Epidermal melanocyte (primary cell): ENCODE measurements around the gene TTLL10.
A peak's percentile ranks its signal among the peaks of the same experiment; 100 is the strongest.

Source experiments
- DNase-seq: peaks from one replicate; pipeline ENCODE4 v3.0.0; 2011; ENCODE audit warnings: low spot score; ENCODE audit not compliant: insufficient read length

Gene TTLL10

DNA sequence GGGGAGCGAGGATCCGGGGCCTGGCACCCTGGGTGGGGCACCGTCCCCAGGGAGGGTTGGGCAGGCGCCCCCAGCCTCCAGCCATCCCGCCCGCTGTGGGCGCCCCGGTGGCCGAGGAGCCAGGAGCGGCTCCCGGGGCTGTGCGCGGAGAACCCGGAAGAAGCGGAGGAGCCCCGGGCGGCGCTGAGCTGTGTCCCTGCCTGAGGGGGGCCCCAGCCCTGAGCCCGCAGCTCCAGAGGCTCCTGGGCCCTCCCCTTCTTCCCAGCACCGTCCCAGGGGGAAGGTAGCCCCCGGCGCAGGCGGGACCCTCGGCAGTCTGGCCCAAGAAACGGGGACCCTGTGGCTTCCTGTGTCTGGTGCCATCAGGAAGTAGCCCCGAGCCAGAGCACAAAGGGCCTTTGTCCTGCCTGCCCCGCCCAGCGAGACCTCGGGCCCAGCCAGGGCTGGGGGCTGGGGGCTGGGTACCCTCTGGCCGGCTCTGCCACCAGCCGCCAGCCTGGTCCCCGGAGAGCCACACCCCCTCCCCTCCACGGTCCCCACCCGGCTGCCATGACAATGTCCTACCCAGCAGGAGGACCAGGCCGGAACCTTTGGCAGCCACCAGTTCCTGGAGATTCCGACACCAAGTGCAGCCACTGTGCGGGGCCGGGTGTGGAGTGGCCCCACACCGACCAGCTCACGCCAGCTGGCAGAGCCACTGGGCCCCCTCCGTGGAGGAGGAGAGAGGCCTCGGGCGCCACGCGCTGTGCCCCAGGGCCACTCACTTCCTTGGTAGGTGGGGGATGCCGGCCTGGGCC, 15.6 kb upstream of the TTLL10 start:
- peak; percentile 81 for DNase-seq

DNA sequence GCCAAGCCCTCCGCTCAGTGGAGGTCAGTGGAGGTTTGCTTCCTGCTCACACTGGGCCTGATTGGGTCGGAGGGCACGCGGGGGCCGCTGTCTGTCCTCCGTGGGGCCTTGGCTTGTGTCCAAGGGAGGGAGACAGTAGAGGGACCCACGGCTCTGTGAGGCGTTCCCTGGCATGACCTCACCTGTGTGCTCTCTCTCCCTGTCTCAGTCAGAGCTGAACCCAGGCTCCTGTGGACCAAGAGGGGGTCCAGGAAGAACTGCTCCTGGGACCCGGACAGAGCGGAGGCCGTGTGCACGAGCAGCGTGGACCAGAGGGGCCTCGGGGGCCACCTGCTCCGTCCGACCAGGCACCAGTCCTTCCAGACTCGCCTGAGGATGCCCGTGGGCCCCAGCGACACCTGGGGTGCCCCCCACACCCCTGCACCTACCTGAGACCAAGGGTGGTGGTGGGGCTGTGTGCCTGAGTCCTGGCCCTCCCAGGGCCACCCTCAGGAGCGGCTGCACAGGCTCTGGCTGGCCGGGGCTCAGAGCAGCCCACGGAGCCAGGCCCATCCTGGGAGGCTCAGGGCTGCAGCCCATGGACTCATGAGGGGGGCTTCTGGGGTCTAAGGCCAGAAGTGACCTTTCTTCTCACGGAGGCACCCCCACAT, 13.3 kb upstream of the TTLL10 start:
- no peak for DNase-seq

DNA sequence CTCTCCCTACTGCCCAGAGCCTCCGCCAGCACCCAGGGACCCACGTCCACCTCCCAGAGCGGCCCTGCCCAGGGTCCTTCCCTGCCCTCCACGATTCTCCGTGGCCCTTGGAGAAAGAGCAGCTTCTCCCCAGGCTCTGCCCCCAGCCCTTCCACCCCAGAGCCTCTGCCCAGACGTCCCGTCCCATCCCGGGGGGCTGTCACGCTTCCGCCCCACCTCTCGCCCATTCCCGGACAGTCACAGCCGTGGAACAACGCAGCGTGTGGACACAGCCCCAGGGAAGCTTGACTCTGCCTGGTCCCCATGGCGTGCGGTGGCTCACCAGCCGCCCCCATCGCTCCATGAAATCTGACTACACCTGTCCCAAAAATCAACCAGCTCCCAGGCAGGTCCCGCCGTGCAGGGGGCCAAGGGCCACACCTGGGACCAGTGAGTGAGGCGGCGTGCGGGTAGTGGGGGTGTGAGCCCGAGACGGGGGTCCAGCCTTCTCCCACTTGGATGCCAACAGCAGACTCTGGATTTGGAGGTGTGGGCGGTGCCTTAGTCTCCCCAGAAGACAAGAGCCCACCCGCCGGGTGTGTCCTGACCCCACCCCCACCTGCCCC, 12.5 kb upstream of the TTLL10 start:
- no peak for DNase-seq

DNA sequence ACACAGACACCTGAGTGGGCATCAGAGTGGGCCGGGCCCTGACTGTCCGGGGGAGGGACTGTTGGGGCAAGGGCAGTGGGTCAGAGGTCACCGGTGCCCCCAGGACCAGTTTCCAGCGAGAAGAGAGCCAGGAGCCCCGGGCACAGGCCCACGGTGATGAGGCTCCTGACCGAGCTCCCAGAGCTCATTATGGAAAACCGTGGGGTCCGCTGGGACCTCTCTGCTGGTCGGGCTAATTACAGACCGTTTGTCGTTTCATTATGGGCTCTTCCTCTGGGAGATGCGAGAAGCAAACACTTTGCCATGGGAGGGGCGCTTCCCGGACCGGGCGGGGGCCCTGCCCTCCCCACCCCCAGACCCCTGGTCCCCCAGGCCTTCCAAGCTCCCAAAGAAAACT, 12.0 kb upstream of the TTLL10 start:
- no peak for DNase-seq

DNA sequence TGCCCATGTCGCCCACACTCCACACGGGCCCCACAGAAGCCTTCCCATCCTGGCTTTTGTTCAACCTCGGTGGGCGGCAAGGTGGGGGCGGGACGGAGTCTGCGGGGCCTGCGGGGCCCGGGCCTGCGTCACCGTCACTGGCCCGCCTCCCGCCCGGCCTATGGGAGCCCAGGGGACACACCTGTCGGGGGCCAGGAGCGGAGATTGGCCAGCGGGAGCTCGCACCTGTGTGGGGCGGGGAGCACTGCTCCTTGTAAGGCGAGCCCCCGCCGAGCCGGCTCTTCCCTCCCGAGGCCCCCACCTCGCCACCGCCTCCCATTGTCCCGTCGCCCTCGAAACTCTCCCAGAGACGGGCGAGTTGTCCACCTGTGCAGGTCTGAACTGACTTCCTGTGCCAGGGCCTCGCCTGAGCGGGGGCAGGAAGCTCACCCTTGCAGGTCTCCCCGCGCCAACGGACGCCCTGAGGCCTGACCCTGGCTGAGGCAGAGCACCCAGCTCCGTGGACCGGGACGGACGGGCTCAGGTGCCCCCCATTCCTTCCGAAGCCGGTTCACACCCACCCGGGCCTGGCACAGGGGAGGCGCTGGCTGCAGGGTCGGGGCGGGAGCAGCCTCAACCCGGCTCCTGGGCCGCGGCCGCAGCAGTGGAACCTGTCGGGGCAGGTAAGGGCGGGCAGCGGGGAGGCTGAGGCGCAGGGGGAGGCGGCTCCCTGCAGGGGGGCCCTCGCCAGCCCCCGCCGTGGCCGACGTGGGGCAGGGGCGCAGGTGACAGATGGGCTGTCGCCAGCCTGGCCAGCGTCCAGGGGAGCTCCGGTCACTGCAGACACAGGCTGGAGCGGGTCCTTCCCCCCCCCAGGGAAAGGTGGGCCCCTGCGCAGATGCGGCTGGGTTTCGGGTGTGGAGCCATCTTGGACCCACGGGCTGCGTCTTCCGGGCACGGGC, 10.8 kb upstream of the TTLL10 start:
- DNase-seq: no peak

DNA sequence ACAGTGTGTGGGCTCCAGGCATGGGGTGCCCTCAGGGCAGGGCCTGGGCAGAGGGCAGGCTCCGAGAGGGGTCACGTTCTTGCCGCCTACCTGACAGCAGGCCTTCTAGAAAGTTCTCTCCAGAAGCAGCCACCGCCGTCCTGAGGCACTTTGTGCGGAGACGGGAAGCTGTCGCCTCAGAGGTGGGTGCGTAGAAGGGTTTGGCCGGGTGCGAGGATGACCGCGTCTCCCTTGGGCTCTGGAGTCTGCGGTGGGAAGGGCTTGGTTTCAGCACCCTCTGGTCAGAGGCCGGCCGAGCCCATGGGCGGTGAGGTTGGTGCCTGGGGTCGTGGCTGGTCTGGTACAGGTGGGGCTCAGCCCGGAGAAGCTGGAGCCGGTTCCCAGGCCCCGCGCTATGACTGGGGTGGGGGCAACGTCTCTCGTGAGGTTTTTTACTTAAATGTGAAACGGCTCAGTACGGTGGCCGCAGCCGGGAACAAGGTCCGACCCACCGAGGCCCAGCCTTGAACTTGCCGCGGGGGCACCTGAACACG, 10.1 kb upstream of the TTLL10 start:
- DNase-seq: no peak

DNA sequence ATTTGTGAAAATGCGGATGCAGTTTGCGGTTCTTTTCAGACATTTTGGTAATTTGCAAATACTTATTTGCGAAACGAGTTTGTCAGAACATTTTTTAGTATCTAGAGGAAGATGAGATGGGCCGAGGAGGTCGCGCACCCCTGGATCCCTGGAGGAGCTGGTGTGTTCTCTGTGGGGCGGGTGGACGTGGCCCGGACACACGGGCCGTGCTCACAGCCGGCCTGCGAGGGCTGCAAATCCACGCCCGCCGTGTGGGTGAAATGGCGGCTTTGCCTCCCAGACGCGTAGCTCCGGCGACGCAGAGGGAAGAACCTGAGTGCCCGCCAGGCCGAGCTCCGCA, 9.3 kb upstream of the TTLL10 start:
- DNase-seq: no peak

DNA sequence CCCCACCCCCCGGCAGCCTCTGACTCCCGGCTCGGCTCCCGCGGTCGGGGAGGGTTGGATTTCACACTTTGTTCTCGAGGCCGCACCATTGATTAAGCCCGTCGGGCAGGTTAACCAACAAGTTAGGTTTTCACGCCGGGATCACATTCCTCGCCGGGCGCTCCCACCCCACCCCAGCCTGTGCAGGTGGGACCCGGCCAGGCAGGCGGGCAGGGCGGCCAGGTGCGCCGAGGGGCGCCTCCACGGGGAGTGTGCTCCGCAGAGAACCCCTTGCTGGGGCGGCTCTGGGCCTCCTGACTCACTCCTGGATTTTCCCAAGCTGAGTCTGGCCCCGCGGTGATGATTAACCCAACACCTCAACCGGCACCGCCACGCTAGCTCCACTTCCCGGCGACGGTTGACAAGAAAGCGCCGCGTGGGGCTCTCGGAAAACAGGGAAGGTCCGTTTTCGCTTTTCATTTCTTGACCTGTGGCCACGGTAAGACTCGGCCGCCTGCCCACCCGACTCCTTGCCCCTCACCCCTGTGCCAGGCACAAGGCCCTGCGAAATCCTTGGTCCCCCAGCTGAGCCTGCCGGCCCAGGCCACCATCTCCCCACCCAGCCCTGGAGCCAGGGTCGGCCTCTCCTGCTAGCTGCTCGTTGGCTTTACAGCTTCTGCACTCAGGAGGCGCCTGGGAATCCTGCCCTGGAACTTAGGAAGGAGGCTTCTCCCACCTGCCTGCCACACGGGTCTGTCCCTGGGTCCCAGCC, 8.8 kb upstream of the TTLL10 start:
- no peak for DNase-seq

DNA sequence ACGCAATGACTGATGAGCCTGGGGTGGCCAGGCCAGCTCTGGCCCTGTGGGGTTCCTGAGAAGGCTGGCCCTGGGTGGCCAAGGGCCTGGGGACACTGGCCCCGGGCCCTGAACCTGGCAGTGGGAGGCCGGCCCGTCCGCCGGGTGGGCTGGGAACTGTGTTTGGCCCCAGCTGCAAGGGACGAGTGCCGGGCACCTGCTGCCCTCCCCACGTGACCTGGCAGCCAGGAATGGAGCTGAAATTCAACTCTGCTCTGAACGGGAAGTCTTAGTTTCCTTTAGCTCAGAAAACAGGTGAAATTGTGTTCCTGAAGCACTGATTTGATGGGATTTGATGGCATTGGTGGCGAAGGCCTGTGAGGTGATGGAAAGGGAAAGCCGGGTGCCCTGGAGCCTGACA, 8.2 kb upstream of the TTLL10 start:
- DNase-seq: no peak

DNA sequence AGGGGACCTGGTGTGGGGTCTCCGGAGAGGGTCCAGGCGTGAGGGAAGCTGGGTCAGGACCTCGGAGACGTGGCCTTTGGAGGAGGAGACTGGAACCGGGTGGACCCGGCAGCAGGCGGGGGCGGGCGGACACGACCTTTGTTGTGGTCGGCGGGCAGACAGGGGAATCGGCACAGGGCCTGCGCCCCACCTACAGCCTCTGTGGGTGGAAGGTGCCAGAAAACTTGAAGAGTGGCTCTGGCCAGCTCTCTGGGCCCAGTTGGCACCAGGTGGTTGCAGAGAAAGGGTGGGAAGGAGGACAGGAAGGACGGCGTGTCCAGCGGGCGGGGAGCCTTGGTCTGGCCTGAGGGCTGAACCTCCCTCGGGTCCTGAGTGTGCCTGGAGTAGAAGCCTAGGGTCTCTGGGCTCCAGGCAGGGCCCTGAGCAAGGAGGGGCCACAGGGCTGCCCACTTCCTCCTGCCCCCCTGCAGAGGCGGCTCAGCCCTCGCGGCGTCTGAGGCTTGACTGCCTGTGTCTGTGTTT, 7.7 kb upstream of the TTLL10 start:
- no peak for DNase-seq

DNA sequence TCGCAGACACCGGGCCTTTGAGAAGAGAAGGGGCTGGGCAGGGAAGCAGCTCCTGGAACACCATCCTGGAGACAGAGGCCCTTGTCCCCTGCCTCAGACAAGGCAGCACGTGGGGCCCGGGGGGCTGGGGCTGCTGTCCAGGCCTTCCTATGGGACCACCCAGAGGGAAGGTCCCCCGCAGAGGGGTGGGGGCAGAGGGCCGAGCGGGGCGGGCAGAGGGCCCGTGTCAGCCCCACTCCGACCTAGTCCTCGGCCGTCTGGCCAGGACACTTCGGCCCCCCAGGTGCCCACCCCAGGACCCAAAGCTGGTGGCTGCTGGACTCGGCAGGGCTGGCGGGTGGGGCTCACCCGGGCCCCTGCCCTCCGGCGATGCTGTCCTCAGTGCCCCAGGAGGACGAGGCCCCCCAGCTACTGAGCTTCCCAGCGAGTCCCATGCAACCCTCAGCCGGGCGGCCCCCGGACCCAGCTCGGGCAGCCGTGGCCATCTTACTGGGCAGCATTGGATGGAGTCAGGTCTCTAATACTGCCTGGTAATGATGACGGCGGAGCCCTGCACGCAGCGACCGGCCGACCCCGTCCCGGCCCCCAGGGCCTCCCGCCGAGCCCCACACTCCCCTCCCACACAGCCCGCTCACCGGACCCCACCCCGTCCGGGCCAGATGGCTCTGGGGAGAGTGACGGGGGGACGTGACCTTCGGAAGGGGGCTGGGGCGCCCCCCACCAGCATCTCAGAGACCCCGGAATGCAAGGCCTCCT, 6.9 kb upstream of the TTLL10 start:
- no peak for DNase-seq

DNA sequence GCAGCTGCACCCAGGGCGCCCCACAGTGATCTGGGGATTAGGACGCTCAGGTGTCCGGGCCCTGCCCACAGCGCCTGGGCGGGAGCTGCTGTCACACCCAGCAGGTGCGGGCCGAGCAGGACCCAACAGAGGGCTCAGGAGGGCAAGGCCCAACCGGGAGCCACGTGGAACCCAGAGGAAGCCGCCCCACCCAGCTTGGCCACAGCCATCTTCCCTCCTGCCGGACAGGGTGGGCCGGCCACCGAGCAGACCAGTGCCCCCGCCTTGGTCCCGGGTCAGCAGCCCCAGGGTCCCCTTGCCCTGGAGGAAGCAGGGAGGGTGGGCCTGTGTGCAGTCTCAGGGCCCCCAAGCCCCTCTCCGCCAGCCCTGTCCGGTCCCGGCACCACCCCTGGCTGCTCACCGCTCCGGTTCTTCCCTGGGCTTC, 6.3 kb upstream of the TTLL10 start:
- DNase-seq: no peak

DNA sequence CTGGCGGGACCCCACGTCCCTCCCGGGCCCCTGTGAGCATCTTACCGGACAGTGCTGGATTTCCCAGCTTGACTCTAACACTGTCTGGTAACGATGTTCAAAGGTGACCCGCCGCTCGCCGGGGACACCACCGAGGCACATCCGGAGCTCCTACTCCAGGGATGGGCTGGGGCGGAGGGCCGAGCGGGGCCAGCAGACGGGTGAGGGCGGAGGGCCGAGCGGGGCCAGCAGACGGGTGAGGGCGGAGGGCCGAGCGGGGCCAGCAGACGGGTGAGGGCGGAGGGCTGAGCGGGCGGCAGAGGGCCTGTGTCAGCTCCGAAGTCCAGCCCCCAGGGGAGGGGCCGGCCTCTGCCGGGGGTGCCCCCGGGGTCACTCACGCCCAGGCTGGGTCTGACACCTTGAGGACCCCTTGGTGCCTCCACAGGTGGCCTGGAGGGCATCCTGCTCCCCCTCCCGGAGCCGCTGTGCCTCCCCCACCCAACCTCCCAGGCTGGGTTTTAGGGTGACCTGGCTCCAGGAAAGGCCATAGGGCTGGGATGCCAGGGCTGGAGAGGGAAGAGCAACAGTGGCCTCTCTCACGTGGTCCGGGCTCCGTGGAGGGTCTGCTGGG, 5.7 kb upstream of the TTLL10 start:
- DNase-seq: no peak

DNA sequence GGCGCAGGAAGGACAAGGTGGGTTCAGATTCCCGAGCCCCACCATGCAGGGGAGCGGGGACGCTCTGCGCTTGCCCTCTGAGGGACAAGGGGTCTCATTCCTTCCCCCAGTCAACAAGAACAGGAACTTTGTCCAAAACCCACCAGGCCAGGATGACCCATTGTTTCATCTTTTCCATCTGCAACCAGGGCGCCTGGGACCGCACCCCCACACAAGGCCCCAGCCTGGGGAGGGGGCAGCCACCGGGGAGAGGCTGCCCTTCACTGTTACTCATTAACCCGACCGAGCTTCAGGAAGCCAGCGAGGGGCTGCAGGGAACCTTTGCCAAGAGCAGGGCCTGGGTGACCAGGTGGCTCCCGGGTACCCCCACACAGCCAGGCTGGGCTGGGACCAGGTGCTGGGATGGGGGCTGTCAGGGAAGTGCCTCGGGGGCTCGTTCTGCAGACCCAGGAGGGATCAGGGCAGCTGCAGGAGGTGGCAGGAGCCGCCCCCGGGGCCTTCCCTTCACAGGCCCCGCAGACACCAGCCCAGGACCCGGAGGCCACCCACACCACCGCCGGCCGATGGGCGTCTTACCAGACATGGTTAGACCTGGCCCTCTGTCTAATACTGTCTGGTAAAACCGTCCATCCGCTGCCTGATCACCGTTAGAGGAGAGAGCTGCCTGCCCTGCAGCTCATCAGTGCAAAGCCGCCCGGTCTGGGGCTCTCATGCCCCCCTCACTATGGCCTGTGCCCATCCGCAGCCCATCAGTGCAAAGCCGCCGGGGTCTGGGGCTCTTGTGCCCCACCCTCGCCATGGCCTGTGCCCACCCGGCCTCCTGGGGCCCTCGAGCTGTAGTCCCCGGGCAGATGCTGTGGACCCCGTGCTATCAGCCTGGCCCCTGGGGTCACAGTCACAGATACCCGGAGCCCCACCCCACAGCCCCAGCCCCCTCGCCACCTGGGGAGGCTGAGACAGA, 4.9 kb upstream of the TTLL10 start:
- no peak for DNase-seq

DNA sequence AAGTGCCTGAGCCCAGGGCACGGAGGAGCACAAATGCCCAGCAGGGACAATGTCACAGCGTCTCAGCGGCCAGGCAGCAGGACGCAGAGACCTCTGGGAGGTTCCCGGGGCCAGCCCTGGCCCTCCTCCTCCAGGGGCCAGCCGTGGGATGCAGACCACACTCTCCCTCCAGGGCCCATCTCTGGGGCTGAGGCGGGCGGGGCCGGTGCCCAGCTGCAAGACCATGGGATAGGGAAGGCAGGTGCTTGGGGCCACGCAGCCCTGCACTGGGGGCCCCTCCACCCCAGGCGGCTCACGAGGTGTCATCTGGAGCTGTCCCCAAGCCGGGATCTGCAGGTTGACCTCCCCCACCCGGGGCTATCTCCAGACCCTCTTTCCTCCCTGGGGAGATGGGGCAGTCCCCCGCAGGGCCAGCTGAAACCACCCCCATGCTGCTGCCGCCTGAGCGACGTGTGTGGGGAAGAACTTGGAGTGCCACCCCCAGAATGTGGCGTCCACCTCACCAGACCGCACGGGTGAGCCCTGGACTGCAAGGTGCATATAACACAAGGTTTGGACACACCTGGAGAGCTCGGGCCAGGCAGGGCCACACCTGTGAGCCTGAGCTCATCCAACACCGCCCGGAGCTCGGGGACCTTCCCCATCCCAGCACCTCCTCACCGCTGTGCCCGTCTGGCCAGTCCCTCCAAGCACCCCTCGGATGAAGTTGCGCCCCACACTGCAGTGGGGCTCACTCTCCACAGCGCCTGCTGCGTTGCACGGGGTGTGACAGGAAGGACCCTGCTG, 4.1 kb upstream of the TTLL10 start:
- DNase-seq: peak; percentile 14

DNA sequence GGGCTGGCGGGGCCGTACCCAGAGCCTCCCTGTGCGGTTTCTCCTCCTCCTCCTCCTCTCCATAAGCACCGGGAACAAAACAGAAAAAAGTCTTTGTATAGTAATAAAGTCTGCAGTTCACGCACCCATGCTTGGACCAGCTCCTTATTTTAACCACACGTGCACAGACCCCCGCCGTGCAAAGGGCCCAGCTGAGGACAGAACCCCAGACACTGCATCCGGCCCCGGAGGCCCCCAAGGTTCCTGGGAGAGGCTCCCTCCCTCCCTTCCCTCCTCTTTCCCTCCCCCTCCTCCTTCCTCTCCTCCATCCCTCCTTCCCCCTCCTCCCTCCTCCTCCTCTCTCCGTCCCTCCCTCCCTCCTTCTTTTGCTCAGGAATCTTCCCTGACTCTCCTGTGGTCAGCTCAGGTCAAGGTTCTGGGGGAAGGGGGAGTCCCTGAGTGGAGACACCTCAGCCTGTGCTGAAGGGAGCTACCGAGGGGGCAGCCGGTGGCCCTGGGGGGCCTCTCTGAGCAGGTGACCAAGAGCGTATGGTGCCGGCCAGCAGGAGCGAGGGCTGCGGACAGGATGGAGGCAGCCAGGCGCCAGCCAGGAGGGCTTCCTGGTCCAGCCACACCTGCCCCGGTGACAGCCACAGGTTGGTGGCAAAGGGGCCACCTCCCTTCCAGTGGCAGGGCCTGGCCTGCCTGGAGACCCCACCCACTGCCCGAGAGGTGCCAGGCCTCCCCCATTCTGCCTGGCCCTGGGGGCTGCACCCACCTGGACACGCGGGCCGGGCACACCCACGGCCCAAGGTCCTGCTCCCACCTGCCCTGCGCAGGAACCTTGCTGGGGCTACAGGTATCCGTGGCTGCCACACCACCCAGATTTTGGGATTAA, 3.2 kb upstream of the TTLL10 start:
- peak; percentile 14 for DNase-seq
